ENCODE results near the gene PAX8. TPM values are rescaled to one million over a fixed set of nuclear protein-coding genes. Genes with fewer than 3 reads are reported as not detected.

PAX8 gene
- total RNA-seq, 4 donors from 2014 or later: 0.62 to 2.5 (median 1.1) TPM; not detected in 1

GRCh38 chr2:113195923-113196501 lies 82.7 kb downstream of the PAX8 start:
- H3K27ac ChIP-seq: no peak overlapping the region

DNA sequence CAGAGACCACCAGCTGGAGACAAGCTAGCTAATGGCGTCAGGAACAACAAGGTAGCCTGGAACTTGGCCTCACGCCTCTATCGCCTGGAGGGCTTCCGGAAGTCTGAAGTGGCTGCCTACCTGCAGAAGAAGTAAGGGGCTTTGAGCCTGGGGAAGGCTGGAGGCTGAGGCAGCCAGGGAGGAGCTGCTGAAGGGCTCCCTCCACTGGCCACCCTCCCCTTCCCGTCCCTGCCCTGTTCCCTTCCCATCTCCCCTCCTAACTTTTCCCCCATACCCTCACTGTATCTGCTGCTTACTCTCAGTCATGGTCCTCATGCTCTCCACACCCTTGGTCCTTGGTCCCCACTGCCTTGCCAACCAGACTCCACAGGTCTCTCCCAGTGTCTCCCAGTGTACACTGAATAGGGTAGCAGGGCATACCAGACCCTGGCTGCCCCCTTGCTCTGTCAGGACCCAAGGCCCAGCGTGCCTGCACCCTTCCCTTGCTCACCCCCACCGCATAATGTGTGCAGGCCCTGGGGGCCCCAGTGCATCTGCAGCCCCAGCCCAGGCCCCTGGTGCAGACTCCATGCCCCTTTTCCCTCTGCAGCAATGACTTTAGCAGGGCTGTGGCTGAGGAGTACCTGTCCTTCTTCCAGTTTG lies 86.1 kb downstream of the PAX8 start:
- Histone ChIP-seq H3K27ac (no peak overlapping the region), H3K27me3 (no peaks in the 10 kb centered on the region), H3K4me1 (no peaks in the 10 kb centered on the region), H3K9me3 (no peaks in the 10 kb centered on the region), H3K36me3 (no peaks in the 10 kb centered on the region), H3K4me3 (no peak overlapping the region)
- ATAC-seq: no peak
- no peak for TF ChIP-seq POLR2A (IDR thresholded peaks at IDR 0.05)
- TF ChIP-seq POLR2AphosphoS5 (IDR thresholded peaks at IDR 0.05): no peak
- no peak for TF ChIP-seq EP300 (IDR thresholded peaks at IDR 0.05)
- no peak for TF ChIP-seq CTCF (IDR thresholded peaks at IDR 0.05)
- 38 to 67% methylated on average over 1 to 3 of the region's 7 CpGs for WGBS, 2 donors (ENCODE audit: low coverage in 1 of 2)

More at GRCh38 chr2:113195923-113196501, 82.7 kb downstream of the PAX8 start:
- no peaks in the 10 kb centered on the region for H3K27me3 ChIP-seq
- peaks cover 0 to 18% (median 5%) of the 10 kb centered on the region in 3 donors for H3K4me1 ChIP-seq
- TF ChIP-seq POLR2AphosphoS5 (IDR thresholded peaks at IDR 0.05) (no peak), POLR2A (IDR thresholded peaks at IDR 0.05) (no peak), EP300 (IDR thresholded peaks at IDR 0.05) (no peak), CTCF (IDR thresholded peaks at IDR 0.05) (no peak)
- 86% methylated on average over 8 of the region's 11 CpGs; no CpG with 5 or more reads in 1 of the 2 donors for WGBS, 2 donors (ENCODE audit: low coverage in 1 of 2)
- no peaks in the 10 kb centered on the region for H3K36me3 ChIP-seq
- ATAC-seq: no peak
- H3K4me3 ChIP-seq: no peak overlapping the region
- H3K9me3 ChIP-seq: no peaks in the 10 kb centered on the region

- Histone ChIP-seq H3K9me3 (no peaks in the 10 kb centered on the region), H3K27me3 (no peaks in the 10 kb centered on the region), H3K27ac (no peak overlapping the region), H3K4me1 (no peaks in the 10 kb centered on the region), H3K36me3 (no peaks in the 10 kb centered on the region), H3K4me3 (no peak overlapping the region)
- no peak for ATAC-seq
- TF ChIP-seq EP300 (IDR thresholded peaks at IDR 0.05) (no peak), CTCF (IDR thresholded peaks at IDR 0.05) (no peak), POLR2A (IDR thresholded peaks at IDR 0.05) (no peak)
- WGBS, 2 donors (ENCODE audit: low coverage in 1 of 2): 13 to 83% methylated on average over 1 of the region's 1 CpG
These were observed 87.8 kb downstream of the PAX8 start for GRCh38 chr2:113190871-113191270.

- H3K27me3 ChIP-seq: no peaks in the 10 kb centered on the region
- H3K4me3 ChIP-seq: no peak overlapping the region
- H3K27ac ChIP-seq: no peak overlapping the region
- 66 to 80% methylated on average over 3 to 6 of the region's 6 CpGs for WGBS, 2 donors (ENCODE audit: low coverage in 1 of 2)
- H3K9me3 ChIP-seq: no peaks in the 10 kb centered on the region
- ATAC-seq: no peak
- TF ChIP-seq CTCF (IDR thresholded peaks at IDR 0.05) (no peak), POLR2AphosphoS5 (IDR thresholded peaks at IDR 0.05) (no peak), POLR2A (IDR thresholded peaks at IDR 0.05) (no peak), EP300 (IDR thresholded peaks at IDR 0.05) (no peak)
- no peaks in the 10 kb centered on the region for H3K36me3 ChIP-seq
- no peaks in the 10 kb centered on the region for H3K4me1 ChIP-seq
These were observed 91.0 kb downstream of the PAX8 start for GRCh38 chr2:113187771-113188170.

DNA sequence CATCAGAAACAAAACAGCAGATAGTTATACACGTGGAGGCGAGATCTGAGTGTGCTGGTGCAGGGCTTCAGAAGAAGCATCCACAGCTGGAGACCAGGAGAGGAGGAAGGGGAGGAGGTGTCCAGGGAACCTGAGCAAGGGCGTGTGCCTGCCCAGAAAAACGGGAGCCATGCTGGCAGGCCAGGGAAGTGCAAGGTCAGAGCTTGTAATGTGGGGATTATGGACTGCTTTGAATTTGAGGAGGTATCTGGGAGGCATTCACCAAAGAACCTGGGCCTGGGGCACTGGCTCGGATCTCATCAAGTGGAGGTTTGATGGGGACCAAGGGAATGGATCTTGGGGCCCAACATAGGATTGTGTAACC lies 92.3 kb downstream of the PAX8 start:
- H3K27ac ChIP-seq: no peak overlapping the region
- 90% methylated on average over 3 to 5 of the region's 5 CpGs for WGBS, 2 donors (ENCODE audit: low coverage in 1 of 2)
- H3K4me3 ChIP-seq: no peak overlapping the region
- H3K36me3 ChIP-seq: no peaks in the 10 kb centered on the region
- no peaks in the 10 kb centered on the region for H3K9me3 ChIP-seq
- H3K27me3 ChIP-seq: no peaks in the 10 kb centered on the region
- no peak for ATAC-seq
- TF ChIP-seq POLR2A (IDR thresholded peaks at IDR 0.05): no peak
- no peak for TF ChIP-seq POLR2AphosphoS5 (IDR thresholded peaks at IDR 0.05)
- TF ChIP-seq EP300 (IDR thresholded peaks at IDR 0.05): no peak
- no peak for TF ChIP-seq CTCF (IDR thresholded peaks at IDR 0.05)
- H3K4me1 ChIP-seq: no peaks in the 10 kb centered on the region

Data from gastroesophageal sphincter (tissue), 4 donors.